Muscle of back (tissue), 13 donors: ENCODE data around the gene C7. TPM values are rescaled to one million over a fixed set of nuclear protein-coding genes. Genes with fewer than 3 reads are reported as not detected.
"Not testable (repeated sequence)": the region's sequence is repeated elsewhere in the genome, so short reads cannot be mapped to it uniquely, and the experiment has no call there.

Experiments used
- DNase-seq, 3 donors: peaks; one replicate each; pipeline versions ENCODE4 v3.0.0 to v3.0.0-alpha.2; 2013
- long read RNA-seq, 9 donors: transcript quantifications; one replicate each; lab custom pipeline, GENCODE V29; 2026
- polyA plus RNA-seq, 10 donors: library from polyadenylated mRNA; unstranded; fragments of 120-200 nt; gene quantifications; one replicate each; pipeline ENCODE4 v1.2.1, GENCODE V29; 2013; ENCODE audit not compliant: insufficient read length in 10 of 10

C7 gene
- 1 to 10 TPM; 1.4 to 5.0 (median 3.6) TPM for polyA plus RNA-seq
- long read RNA-seq, donor 1, full-length matches to known transcripts: 1 of 1 reads
- long read RNA-seq, donor 1, partial matches to known transcripts: 0 of 1 reads
- long read RNA-seq, donor 1, other reads (novel, unspliced or antisense): 0 of 1 reads
- long read RNA-seq, donor 2: 0 reads
- long read RNA-seq, donor 3: 0 reads
- long read RNA-seq, donor 4, full-length matches to known transcripts: 1 of 1 reads
- long read RNA-seq, donor 4, partial matches to known transcripts: 0 of 1 reads
- long read RNA-seq, donor 4, other reads (novel, unspliced or antisense): 0 of 1 reads
- long read RNA-seq, donor 5: 0 reads
- long read RNA-seq, donor 6, full-length matches to known transcripts: 2 of 2 reads
- long read RNA-seq, donor 6, partial matches to known transcripts: 0 of 2 reads
- long read RNA-seq, donor 6, other reads (novel, unspliced or antisense): 0 of 2 reads
- long read RNA-seq, donor 7: 0 reads
- long read RNA-seq, donor 8: 0 reads
- long read RNA-seq, donor 9: 0 reads

GRCh38 chr5:40909264-40909663 lies at the start of gene C7:
Gene C7, plus strand, starts transcription at chr5:40909497. Its CDS starts 114 bp downstream, at chr5:40909611.
- DNase-seq: peak in 1 of 3 donors; percentile 36

GRCh38 chr5:40860711-40861110 lies 48.6 kb upstream of the C7 start:
- no peak for DNase-seq

- DNase-seq: not testable (repeated sequence)
Observed at GRCh38 chr5:40865004-40865403, 44.3 kb upstream of the C7 start.

- no peak for DNase-seq
Observed at GRCh38 chr5:40866844-40867243, 42.5 kb upstream of the C7 start.

GRCh38 chr5:40869384-40869783 lies 39.9 kb upstream of the C7 start:
- no peak for DNase-seq

- no peak for DNase-seq
Observed at GRCh38 chr5:40871177-40871576, 38.1 kb upstream of the C7 start.

GRCh38 chr5:40872253-40872652 lies 37.0 kb upstream of the C7 start:
- not testable (repeated sequence) for DNase-seq

- DNase-seq: no peak
Observed at GRCh38 chr5:40873286-40873880, 35.9 kb upstream of the C7 start.

- DNase-seq: no peak
Observed at GRCh38 chr5:40875958-40876357, 33.3 kb upstream of the C7 start.

- DNase-seq: no peak
Observed at GRCh38 chr5:40877371-40877988, 31.8 kb upstream of the C7 start.

GRCh38 chr5:40879163-40879942 lies 29.9 kb upstream of the C7 start:
- peak; percentile 14 to 48 (median 16) for DNase-seq

GRCh38 chr5:40882291-40882690 lies 27.0 kb upstream of the C7 start:
- DNase-seq: no peak

GRCh38 chr5:40883051-40883450 lies 26.2 kb upstream of the C7 start:
- DNase-seq: not testable (repeated sequence)

- DNase-seq: not testable (repeated sequence)
Observed at GRCh38 chr5:40895440-40896425, 13.6 kb upstream of the C7 start.

GRCh38 chr5:40904205-40904993 lies 4.9 kb upstream of the C7 start:
- DNase-seq: peak; percentile 33 to 72 (median 59)

- no peak for DNase-seq
Observed at GRCh38 chr5:40904994-40905306, 4.3 kb upstream of the C7 start.

GRCh38 chr5:40906351-40906751 lies 2.9 kb upstream of the C7 start:
- no peak for DNase-seq

- no peak for DNase-seq
Observed at GRCh38 chr5:40909723-40910122, 426 bp downstream of the C7 start.

GRCh38 chr5:40911266-40911665 lies 2.0 kb downstream of the C7 start:
- no peak for DNase-seq

GRCh38 chr5:40914835-40915234 lies 5.5 kb downstream of the C7 start:
- DNase-seq: no peak
